HepG2 (cell line): ENCODE data around the gene CTDP1. TPM values are rescaled to one million over a fixed set of nuclear protein-coding genes. Genes with fewer than 3 reads are reported as not detected.

Experiments used
- ATAC-seq: fragments of 200-7000 bp; cut with Tn5 transposase; 3 replicates; pipeline ENCODE4 v1.9.1; 2020; ENCODE audit warnings: mild to moderate bottlenecking, moderate library complexity
- BruUV-seq: library from RNA; stranded (reverse); fragments of 400-500 nt; replicated peaks from 2 replicates; lab custom pipeline; 2021; lab: Mats Ljungman, UMichigan
- CTCF ChIA-PET: fragments of 300-600 bp; formaldehyde crosslinking; extraction: SDS; loops from one replicate; lab custom pipeline; 2021; ENCODE audit warnings: low total read pairs, inconsistent platforms, low intra/inter-chr PET ratio; lab: Yijun Ruan, JAX
- POLR2A ChIA-PET: fragments of 350-600 bp; sonication (Branson Sonifier 250); formaldehyde crosslinking; loops from one replicate; lab custom pipeline; 2020; ENCODE audit warnings: antibody characterized with exemption, inconsistent platforms; lab: Yijun Ruan, JAX
- DNase-seq: peaks from one replicate; pipeline ENCODE4 v3.0.0-alpha.2; 2015; ENCODE audit warnings: low spot score
- FAIRE-seq: peaks from 3 replicates; lab custom pipeline; 2011; peaks lifted over from hg19 to GRCh38; lab: Jason Lieb, UNC
- H2AFZ ChIP-seq: one replicate; pipeline ENCODE4 v1.6.1; 2011; ENCODE audit warnings: low read length, inconsistent platforms
- H3K27ac ChIP-seq: fragments of 300-600 bp; 3 replicates; pipeline ENCODE4 v1.8.0; 2011; ENCODE audit warnings: mixed run types, mild to moderate bottlenecking, mixed read lengths, low read length, inconsistent platforms; ENCODE audit not compliant: insufficient read depth; ENCODE audit errors: extremely low read length
- H3K27me3 ChIP-seq, 2 experiments: fragments of 200-600 bp in 1 of 2; 2 replicates in 1 of 2; 3 replicates in 1 of 2; pipeline versions ENCODE4 v1.6.0 to v1.8.0; 2011; ENCODE audit warnings: low read length in 2 of 2, mild to moderate bottlenecking in 2 of 2, moderate library complexity in 2 of 2, inconsistent platforms in 1 of 2; ENCODE audit not compliant: insufficient read depth in 2 of 2, control insufficient read depth in 1 of 2
- H3K36me3 ChIP-seq, 2 experiments: fragments of 200-600 bp in 1 of 2; replicated peaks in 1 of 2; 2 replicates in 1 of 2; 3 replicates in 1 of 2; pipeline versions ENCODE4 v1.5.1 to v1.8.0; 2011; ENCODE audit warnings: low read length in 2 of 2, inconsistent platforms in 1 of 2; ENCODE audit not compliant: insufficient read depth in 2 of 2, control insufficient read depth in 1 of 2
- H3K4me1 ChIP-seq: 2 replicates; pipeline ENCODE4 v1.5.1; 2012; ENCODE audit warnings: low read length, inconsistent platforms; ENCODE audit not compliant: insufficient read depth
- H3K4me2 ChIP-seq: 2 replicates; pipeline ENCODE4 v1.6.0; 2011; ENCODE audit warnings: low read depth, low read length, inconsistent platforms
- H3K4me3 ChIP-seq, 3 experiments: fragments of 200-600 bp in 1 of 3; sonication (generic), shearing (Covaris generic) in 1 of 3; replicated peaks in 1 of 3; 2 replicates each; pipeline ENCODE4 v1.5.1; 2011 to 2016; ENCODE audit warnings: low read length in 3 of 3, inconsistent platforms in 2 of 3, low read depth in 2 of 3, mild to moderate bottlenecking in 2 of 3, control low read depth in 1 of 3, mixed read lengths in 1 of 3; ENCODE audit not compliant: insufficient read depth in 1 of 3
- H3K79me2 ChIP-seq: one replicate; pipeline ENCODE4 v1.6.1; 2011; ENCODE audit warnings: low read length, inconsistent platforms; ENCODE audit not compliant: insufficient read depth
- H3K9ac ChIP-seq: 2 replicates; pipeline ENCODE4 v1.6.0; 2011; ENCODE audit warnings: mild to moderate bottlenecking, low read depth, low read length, inconsistent platforms; ENCODE audit not compliant: insufficient read depth
- H3K9me3 ChIP-seq: 2 replicates; pipeline ENCODE4 v1.5.1; 2012; ENCODE audit warnings: mild to moderate bottlenecking, low read length
- H4K20me1 ChIP-seq: 2 replicates; pipeline ENCODE4 v1.6.0; 2011; ENCODE audit warnings: inconsistent platforms, mild to moderate bottlenecking, low read length, moderate library complexity; ENCODE audit not compliant: insufficient read depth
- ZKSCAN5 ChIP-seq: sonication (generic); formaldehyde crosslinking; IDR thresholded peaks from 2 replicates; pipeline ENCODE4 v1.5.1; 2020; ENCODE audit warnings: mild to moderate bottlenecking, missing genetic modification reagents
- WGBS: methylation state at CpG from one replicate; pipeline ENCODE4 v1.1.6; 2017; ENCODE audit warnings: low lambda C conversion rate; 5-methylcytosine and 5-hydroxymethylcytosine counted together
- in situ Hi-C: cut with HindIII; loops from 2 replicates; pipeline ENCODE4 v1.10.0; 2017; ENCODE audit warnings: low pct_unique_long_range_greater_than_20kb; ENCODE audit not compliant: extremely low pct_ligation_motif_present
- intact Hi-C: fragments of 100-400 bp; cut with micrococcal nuclease; formaldehyde crosslinking; loops from one replicate; pipeline ENCODE4 v1.10.0; 2022; ENCODE audit not compliant: unreplicated experiment
- polyA plus RNA-seq, 8 experiments: library from polyadenylated mRNA; depleted of rRNA in 3 of 8; stranded (reverse) in 7 of 8; unstranded in 1 of 8; fragments of >200 nt; fragmentation: Illumina TruSeq in 4 of 8; extraction: Trizol in 4 of 8; gene quantifications; 2 replicates each; pipeline versions ENCODE4 v1.2.1 to v1.2.3, GENCODE V29; 2011 to 2016; ENCODE audit warnings: low read depth in 4 of 8, missing spikeins in 1 of 8, mixed read lengths in 1 of 8; ENCODE audit not compliant: insufficient read depth in 1 of 8
- total RNA-seq, 5 experiments: library from RNA; depleted of rRNA; stranded (reverse); fragments of >200 nt; fragmentation: Illumina TruSeq; extraction: Trizol; gene quantifications; 2 replicates each; pipeline ENCODE4 v1.2.3, GENCODE V29; 2016; ENCODE audit warnings: low read depth in 1 of 5
- TF ChIP-seq, protein P1 (sequence below): sonication (generic); formaldehyde crosslinking; IDR thresholded peaks from 2 replicates; pipeline ENCODE4 v1.4.0; 2020; ENCODE audit warnings: missing genetic modification reagents
- TF ChIP-seq, protein P2 (sequence below): sonication (generic); formaldehyde crosslinking; IDR thresholded peaks from 2 replicates; pipeline ENCODE4 v1.9.0; 2022; ENCODE audit warnings: missing genetic modification reagents, mild to moderate bottlenecking, borderline replicate concordance

CTDP1 gene
- total and polyA plus RNA-seq, 2 of the 13 experiments (the other 11 are each of a cell fraction or from before 2014, with no cell fraction given): 6.9 to 11.0 TPM

DNA sequence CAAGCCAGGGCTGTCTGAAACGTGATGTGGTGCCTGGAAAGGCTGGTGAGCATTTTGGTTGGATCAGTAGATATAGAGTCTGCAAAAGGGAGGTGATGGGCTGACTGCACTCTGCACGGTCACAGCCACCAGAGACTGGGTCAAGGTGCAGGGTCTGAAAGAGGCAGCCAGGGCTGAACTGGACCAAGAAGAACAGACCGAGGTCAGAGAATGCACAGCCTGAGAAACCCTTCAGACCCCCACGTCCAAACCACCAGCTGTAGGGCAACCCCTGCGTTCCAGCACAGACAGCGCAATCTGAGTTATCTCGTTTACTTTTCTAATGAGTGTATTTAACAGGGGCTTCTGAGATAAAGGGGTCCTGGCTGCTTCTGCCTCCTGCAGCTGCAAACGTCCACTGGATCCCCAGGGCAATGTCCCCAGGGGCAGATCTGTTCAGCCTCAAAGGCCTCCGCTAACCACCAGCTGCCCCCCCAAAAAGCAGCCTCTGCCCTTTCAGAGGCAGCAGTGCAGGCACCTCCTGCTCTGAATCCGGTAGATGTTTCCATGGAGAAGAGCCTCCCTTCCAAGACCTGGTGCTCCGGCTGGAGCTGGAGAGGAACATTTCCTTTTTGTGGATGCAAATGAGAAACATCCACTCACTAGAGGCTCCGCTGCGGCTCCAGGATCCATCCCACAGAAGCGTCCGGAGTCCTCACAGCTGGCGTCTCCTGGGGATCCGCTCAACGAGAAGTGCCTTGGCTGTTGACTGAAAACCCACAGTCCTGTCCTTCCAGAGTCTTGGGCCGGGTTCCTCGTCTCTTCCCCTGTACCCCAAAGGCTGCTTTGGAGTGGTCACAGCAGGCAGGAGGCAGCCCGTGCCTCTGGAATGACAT, 117.2 kb downstream of the CTDP1 start:
- POLR2A ChIA-PET: no interaction called here
- H3K9me3 ChIP-seq: no peaks in the 10 kb centered on the region
- no peak overlapping the region for H3K27ac ChIP-seq
- H3K9ac ChIP-seq: no peak overlapping the region
- TF ChIP-seq, protein P1, sequence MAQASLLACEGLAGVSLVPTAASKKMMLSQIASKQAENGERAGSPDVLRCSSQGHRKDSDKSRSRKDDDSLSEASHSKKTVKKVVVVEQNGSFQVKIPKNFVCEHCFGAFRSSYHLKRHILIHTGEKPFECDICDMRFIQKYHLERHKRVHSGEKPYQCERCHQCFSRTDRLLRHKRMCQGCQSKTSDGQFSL: peak; percentile 53; the same call in 1 of the 2 replicates
- TF ChIP-seq, protein P2, sequence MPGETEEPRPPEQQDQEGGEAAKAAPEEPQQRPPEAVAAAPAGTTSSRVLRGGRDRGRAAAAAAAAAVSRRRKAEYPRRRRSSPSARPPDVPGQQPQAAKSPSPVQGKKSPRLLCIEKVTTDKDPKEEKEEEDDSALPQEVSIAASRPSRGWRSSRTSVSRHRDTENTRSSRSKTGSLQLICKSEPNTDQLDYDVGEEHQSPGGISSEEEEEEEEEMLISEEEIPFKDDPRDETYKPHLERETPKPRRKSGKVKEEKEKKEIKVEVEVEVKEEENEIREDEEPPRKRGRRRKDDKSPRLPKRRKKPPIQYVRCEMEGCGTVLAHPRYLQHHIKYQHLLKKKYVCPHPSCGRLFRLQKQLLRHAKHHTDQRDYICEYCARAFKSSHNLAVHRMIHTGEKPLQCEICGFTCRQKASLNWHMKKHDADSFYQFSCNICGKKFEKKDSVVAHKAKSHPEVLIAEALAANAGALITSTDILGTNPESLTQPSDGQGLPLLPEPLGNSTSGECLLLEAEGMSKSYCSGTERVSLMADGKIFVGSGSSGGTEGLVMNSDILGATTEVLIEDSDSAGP (CRISPR knock-in tag): peak; percentile 20; the same call in 1 of the 2 replicates
- no peak for TF ChIP-seq ZKSCAN5 (CRISPR knock-in tag)
- TF ChIP-seq, all 625 proteins: peak for 2
- Histone ChIP-seq H3K36me3 (no peaks in the 10 kb centered on the region), H3K27me3 (peaks cover 2 to 51% of the 10 kb centered on the region in 2 experiments; a peak in 4 of 5 replicates), H3K4me3 (no peak overlapping the region; a peak in 1 of 6 replicates), H3K4me2 (peak overlapping the region; percentile 16; the same call in 1 of the 2 replicates), H3K4me1 (peaks cover 41% of the 10 kb centered on the region), H2AFZ (no peak overlapping the region), H4K20me1 (no peaks in the 10 kb centered on the region), H3K79me2 (no peaks in the 10 kb centered on the region)
- intact Hi-C loops (no loop called here), in situ Hi-C loops (no loop called here)
- CTCF ChIA-PET: no interaction called here
- 3% methylated on average over 10 of the region's 21 CpGs for WGBS
- DNase-seq: no peak
- peak; percentile 41 for ATAC-seq
- FAIRE-seq: peak; percentile 21
- no TSS peak for BruUV-seq
